NCI-H524 (cell line): ENCODE measurements around the gene POLL.
A peak's percentile ranks its signal among the peaks of the same experiment; 100 is the strongest.

Experiments
- DNase-seq, 2 experiments: peaks; one replicate each; lab custom pipeline; 2025; lab: John Stamatoyannopoulos, UW

POLL gene

DNA sequence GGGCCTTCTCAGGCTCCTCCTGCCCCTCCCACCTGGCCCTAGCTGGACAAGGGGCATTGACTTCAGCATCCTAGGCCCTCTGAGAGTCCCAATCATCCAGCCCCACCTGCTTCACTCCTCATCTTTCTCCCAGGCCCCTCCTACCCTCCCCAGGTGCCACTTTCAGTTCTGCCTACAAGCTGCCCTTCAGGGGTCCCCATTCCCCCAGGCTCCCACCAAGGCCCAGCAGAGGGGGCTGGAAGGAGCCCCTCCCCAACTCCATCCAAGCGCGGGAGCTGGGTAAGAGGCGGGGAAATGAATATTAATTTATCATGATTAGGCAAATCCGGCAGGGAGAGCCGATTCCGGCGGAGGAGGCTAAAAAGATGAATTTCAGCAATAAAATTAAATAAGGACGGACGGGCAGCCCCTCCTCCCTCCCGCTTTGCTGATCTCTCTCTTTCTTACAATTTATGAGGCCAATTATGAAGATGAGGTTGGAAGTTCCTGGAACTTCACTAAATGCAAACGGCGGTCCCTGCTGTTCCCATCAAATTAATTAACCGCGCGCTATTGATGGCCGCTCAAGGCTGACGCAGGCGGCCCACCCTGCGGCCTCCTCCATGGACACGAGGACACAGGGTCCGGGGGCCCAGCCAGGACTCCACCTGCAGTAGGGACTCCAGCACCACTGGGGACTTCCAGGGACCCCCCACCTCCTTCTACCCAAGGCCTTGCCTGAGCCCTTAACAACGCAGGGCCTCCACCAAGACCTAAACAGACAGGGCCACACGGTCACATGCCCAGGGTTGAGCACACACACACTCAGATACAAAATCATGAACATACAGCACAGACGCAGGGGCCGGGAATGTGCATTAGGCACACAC lies 13.9 kb downstream of the POLL start:
- no peak for DNase-seq

DNA sequence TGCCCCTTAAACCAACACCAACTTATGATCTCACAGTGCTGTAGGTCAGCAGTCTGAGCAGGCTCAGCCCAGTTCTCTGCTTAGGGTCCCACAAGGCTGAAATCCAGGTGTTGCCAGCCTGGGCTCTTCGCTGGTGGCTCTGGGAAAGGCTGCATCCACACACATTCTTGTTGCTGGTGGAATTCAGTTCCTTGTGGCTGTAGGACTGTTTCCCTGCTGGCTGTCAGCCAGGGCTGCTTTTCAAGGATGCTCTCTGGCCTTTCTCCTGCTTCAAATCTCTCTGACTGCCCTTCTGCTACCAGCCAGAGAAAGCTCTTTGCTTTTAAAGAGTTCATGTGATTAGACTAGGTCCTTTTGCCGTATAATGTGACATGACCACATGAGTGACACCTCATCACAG lies 15.3 kb downstream of the POLL start:
- DNase-seq: no peak

DNA sequence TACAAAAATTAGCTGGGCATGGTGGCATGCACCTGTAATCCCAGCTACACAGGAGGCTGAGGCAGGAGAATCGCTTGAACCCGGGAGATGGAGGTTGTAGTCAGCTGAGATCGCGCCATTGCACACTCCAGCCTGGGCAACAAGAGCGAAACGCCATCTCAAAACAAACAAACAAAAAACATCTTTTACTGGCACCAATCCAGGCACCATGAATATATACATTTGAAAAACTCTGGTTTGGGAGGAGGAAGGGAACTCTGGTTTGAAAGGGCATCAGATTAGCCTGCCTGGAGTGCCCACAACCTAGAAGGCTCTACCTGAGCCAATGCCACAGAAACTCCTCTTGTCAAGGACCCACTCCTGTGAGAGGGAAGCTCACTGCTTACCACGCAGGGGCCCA lies 15.9 kb downstream of the POLL start:
- no peak for DNase-seq

DNA sequence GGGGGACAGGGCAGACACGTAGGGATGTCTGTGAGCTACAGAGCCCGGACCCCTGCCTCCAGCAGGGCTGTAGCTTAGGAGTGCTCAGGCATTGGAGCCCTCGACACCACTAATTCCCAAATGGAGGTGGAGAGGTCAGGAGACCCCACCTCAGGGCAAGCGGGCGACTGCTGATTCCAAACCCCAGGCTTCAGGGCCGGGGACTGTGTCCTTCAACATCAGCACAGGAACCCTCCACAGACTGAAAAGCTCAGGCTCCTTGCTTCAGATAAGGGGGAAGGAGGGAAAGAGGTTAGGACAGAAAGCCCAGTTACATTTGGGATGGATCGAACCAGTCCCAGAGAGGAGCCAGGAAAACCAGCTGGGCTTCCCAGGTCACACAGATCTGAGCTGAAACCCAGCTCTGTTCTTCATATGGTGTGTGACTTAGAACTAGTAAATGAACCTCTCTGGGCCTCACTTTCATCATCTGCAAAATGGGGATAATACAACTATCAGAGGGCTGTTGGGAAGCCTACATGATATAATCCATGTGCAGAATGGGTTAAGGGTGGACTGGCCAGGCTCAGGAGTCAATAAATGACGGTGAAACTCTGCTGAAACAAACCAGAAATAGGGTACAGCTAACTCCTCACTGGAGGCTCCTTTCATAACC lies 16.7 kb downstream of the POLL start:
- no peak for DNase-seq

DNA sequence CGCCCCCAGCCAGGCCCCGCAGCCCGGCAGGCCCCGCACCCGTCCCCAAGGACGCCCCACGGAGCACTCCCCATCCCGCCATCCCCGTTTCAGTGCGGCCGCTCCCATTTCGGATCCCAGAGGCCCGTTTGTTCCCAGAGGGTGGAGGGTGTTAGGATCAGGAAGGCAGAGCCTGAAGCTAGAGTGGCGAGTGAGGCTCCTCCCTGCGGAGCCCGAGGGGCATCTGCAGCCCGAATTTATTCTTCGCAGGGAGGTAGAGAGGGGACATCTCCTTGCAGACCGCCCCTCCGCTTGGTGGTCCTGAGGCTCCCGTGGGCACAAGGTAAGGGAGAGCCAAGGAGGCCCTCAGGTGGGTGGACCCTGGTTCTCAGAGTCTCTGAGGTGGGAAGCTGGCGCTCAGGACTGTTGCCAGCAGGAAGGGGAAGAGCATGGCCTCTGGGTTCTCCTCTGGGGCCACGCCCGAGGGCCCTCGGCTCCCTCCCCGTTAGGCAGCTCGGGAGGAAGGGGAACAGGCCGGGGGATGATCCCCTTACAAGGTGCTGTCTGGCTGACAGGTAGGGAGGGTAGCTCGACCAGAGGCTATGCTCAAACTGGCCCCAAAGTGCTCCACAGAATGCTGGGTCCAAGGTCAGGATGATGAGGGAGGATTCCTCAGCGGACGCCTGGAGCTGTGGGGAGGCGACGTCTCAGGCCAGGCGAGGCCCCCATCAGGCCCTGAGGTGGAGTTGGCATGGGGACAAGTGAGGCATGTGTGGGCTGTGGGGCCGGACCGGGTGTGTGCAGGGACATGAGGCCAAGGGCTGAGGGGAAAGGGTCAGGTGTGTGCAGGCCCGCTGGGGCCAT lies 17.4 kb downstream of the POLL start:
- peak in 1 of 2 experiments; percentile 27 for DNase-seq

DNA sequence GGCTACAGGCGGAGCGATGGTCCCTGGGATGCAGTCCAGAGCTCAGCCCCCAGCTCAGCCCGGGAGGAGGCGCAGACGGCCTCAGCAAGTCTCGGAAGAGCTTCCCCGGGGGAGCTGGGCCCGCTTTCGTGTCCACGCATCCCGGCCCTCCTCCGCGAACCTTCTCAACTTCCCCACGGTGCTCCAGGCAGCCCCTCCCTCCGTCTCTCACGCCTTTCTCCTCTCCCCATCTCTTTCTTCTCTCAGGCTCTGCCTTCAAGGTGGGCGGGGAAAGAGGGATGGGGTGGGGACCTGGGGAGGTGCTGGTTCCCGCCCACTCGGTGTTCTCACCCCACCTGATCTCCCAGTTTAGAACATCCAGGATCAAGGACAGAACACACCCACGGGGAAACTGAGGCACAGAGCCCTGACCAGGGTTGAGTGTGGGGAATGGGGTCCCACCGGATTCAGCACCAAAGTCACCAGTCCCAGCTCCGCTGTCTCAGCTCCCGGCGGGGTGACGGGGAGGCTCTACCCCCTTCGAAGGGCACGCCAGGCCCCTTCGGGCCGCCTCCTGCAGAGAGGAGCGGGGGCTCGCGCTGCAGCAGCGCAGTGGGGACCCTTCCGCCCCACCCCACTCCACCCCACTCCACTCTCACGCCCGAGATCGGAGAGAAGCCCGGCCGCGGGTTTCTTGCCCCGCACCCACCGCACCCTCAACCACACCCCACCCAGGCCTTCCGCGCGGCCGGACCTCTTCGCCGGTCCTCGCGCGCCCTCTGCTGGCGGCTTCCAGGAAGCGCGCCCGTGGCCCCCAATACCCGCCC lies 18.2 kb downstream of the POLL start:
- peak; percentile 7 to 26 for DNase-seq

DNA sequence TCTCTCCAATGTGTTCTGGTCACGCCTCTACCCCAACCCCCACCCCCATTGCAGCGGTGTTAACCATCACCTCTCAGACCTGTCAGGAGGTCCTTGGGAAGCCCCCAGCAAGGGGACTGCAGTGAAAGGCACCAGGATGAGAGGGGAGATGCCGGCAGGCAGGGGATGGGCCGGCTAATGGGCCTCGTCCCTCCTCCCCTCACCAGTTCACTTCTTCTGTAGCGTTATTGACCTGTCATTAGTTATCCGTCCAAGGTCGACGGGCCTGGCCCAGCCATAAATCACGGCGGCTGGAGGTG lies 18.8 kb downstream of the POLL start:
- DNase-seq: no peak

DNA sequence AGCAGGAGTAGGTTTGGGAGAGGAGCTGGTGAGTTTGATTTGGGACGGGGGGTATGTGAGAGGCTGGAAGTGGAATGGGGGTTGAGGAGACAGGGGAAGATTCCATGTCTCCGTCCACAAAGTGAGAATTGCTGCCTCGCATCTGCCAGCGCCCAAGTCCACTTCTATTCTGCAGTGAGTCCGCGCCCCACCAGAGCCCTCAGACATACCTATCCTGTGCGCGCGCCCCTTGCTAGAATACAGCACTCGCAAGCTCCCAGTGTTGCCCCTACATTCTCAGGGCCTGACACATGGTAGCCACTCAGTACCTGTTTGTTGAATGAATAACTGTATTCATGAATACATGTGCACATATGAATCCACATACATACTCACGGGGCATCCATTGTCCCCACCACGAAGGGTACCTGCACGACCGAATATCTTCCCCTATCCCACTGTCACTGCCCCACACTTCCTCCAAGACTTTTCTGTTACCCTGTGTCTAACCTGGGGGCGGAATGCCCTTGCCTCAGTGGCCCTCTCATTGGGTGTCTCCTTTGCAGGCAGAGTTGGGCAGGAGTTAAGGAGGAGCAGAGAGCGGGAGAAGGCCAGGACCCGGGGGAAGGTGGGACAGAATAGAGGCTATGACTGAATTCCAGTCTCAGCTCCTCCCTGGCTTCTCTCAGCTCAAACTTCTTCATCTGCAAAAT lies 19.9 kb downstream of the POLL start:
- no peak for DNase-seq

DNA sequence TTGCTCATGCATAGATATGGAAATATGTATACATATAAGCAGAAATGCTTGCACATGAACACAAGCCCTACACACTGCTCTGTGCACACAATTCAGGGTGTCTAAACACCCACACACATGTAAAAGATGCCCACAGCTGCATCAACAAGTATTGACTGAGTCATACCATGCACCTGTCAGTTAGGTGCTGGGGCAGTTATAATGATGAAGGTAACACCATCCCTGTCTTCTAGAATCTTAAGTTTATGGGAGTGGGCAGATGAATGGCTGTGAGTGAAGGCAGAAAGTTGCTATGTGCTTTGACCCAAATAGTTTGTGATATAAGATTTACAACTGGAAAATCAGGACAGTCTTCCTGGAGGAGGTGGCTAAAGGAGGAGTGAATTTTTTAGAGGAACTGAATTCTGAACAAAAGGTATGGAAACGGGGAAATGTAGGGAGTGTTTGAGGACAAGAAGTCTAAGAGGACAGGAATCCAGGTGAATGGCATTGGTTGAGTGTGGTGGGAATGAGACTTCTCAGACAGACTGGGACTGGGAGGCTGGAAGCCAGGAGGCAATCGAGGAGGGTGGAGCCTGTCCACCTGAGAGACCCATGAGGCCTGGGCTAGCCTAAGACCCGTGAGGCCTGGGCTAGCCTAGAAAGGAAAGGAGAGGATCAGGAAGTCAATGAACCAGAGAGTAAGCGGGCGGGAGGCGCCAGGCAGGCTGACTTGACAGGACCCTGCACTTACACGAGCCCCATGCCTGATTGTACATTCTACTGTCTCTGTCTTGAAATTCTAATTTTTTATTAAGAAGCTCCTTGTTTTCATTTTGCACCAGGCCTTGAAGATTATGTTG lies 20.7 kb downstream of the POLL start:
- no peak for DNase-seq

DNA sequence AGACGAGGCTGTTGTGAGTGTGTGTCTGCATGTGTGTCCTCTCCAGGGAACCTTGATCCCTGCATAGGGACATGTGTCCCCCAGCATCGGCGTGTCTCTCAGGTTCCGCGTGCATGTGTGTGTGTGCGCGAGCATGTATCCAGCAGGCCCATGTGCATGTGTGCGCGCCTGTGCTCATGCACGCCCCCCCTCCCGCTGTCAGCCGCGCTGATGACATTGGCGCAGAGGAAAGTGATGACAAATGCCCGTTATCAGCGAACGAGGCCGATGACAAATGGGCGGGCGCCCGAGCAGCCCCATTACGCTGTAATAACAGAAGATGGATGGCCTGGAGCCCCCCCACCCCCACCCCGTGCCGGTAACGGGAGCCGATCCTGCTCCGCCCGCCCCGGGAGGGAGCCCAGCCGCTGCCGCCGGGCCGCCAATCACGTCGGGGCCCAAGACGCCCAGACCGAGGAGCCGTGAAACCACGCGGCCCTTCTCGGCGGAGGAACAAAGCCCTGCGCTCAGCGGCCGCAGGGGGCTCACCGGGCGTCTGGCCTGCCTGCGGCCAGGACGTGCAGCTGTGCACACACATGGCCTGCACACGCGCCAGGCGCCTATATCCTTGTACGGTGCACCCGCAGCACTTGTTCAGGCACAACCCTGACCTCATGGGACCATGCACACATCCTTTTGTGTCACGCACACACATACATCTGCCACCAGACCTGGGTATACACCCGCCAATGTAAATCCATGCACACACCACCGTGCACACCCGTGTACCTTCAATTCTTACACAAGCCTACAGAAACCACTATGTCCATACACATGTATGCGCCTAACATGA lies 21.5 kb downstream of the POLL start:
- DNase-seq: no peak

DNA sequence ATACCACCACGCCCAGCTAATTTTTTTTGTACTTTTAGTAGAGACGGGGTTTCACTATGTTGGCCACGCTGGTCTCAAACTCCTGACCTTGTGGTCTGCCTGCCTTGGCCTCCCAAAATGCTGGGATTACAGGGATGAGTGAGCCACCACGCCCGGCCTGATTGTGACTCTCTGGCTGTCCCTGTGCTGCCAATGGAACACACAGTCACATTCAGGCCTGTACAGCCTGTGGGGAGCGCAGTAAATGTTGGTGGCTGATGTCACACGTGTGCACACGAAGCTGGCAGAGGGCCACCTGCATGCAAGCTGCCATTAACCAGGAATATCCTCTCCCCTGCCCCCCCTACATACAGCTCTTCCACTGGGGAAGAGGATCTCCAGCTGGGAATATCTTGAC lies 22.1 kb downstream of the POLL start:
- no peak for DNase-seq

DNA sequence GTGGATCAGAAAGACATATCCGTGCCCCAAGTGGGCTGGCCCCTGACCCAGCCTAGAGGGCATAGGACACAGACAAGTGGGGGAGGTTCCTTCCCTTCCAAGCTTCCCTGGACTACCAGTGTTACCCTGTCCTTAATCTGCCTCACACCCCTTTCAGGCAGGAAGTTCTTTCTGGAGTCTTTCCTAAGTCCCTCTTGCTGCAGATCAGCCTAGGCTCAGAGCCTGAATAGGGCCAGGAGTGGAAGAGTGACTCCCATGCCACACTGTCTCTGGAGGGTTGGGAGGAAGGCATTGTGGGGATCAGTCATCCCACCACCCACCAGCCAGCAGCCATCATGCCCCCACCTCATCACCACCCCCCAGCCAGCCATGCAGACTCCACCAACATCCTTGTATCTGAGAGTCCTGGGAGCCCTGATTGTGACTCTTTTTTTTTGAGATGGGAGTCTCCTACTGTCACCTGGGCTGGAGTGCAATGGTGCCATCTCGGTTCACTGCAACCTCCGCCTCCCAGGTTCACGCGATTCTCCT lies 22.6 kb downstream of the POLL start:
- no peak for DNase-seq

DNA sequence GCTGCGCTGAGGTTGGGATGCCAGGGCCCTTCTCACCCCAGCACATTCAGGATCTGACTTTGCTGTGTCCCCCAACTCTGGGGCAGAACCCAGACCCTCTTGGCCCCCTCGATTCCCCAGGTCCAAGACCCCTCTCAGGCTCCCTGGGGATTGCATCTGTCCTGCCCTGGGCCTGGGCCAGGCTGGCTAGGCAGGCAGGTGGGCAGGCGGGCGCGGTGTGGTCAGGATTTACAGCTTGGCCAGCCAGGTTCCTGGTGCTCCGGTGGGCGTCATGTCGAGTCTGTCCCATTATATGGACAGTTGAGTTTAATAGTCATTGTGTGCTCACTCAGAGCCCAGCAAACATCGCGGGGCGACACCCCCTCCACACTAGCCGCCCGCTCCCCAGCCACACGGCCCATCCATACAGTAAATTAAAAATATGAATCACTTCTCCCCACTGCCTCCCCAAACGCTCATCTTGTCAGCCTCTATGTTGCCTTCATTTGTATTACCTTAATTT lies 23.5 kb downstream of the POLL start:
- no peak for DNase-seq

DNA sequence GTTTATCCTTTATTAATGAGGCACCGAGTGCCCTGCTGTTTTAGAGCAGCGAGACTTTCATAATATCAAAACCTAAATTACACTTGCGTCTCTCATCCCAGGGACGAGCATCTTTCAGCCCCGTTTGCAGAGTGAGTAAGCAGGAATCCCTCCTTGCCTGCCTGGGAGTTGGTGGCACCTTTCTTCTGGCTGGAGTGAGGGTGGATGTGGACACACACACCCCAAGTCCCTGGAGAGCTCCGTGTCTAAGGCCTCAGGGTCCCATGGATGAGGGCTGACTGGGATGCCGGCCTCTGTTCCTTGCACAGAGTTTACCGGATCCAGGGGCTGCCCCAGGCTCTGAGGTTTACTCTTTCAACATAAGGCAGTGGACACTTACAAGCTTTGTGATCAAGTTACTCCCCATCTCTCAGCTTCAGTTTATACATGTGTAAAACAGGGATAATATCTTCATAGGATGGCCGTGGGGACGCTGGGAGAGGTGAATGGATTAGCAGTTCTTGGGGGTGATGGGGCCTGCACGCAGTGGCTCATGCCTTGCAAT lies 24.5 kb downstream of the POLL start:
- no peak for DNase-seq

DNA sequence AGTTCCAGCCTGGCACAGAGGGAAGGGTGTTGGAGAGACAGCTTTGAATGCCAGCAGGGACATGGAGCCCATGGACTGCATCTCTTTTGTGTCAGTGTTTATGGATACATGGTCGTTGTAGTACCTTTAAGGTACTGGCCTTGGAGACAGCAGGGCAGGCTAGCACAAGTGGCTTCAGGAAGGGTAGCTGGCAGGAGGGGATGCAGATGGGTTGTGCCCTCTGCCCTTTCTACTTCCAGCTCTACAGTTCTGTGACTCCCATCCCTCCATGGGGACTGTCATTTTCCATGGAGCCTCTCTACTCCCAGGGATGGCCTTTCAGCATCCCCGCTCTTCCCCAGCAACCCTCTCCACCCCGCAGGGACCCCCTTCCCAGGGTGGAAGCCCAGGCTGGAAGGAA lies 25.1 kb downstream of the POLL start:
- DNase-seq: no peak

DNA sequence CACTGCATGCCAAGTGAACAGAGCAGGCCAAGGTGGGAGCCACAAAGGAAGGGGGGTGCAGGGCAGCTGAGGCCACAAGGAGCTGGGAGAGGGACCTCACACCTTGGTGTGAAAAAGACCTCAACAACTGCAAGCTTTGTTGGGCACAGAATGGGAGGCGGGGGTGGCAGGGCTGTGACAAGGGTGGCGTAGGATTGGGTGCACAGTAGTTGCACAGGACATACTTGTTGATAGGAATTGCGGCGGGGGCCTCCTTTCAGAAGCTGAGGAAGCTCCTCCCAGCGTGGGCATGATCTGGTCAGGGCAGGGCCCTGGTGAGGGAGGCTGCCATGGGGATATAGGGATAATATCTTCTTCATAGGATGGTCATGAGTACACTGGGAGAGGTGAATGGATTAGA lies 25.8 kb downstream of the POLL start:
- no peak for DNase-seq

DNA sequence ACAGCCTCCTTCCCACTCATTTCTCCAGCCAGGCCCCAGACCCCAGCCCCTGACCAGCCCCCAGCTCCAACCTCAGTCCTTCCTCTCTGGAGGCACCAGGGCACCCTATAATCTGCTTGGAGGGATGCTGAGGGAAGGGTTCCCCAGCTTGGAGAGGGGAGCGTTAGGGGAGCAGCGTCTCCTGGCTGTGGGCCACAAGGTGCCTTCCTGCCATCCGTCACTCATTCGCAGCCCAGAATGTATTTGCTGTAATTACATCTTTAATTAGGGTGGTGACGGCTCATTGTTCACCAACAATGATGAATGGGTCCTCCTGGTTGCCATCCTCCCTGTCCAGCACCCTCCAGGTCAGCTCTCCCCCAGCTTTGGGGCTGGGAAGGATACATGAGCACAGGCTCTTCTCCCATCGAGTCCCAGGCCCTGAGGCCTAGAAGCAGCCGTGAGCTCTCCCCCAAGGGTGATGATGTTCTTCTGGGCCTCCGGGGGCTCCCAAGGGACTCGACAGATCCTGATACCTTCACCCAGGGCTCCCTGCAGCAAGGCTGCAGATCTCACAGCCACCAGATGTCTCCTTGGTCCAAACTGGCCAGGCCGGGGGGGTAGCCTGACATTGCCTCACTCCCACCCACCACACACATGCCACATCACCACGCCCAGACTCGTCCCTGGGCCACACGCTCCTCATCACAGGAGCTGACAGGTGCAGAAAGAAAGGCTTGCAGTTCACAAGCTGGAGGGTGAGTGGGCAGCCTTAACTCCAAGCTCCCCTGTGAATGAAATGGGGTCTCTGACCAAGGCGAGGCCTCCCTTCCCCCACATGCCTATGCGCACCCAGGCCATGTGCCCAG lies 26.8 kb downstream of the POLL start:
- no peak for DNase-seq
